Kidney epithelial cell (primary cell): ENCODE results near the gene EIF5. TPM values are rescaled to one million over a fixed set of nuclear protein-coding genes. Genes with fewer than 3 reads are reported as not detected.

Source experiments
- DNase-seq: peaks from one replicate; pipeline ENCODE4 v3.0.0-alpha.2; 2010; ENCODE audit warnings: low read depth
- H3K27me3 ChIP-seq: 2 replicates; pipeline ENCODE4 v1.6.0; 2011; ENCODE audit warnings: low read length; ENCODE audit not compliant: control insufficient read depth, insufficient read depth
- H3K36me3 ChIP-seq: 2 replicates; pipeline ENCODE4 v1.5.1; 2011; ENCODE audit warnings: low read length; ENCODE audit not compliant: control insufficient read depth, insufficient read depth
- H3K4me3 ChIP-seq: 2 replicates; pipeline ENCODE4 v1.5.1; 2011; ENCODE audit warnings: low read depth, mild to moderate bottlenecking, control low read depth, low read length
- total RNA-seq: library from RNA; depleted of rRNA; stranded (reverse); fragments of >200 nt; gene quantifications from 2 replicates; pipeline ENCODE4 v1.2.3, GENCODE V29; 2015
- TF ChIP-seq, protein P1 (sequence below): IDR thresholded peaks from 2 replicates; pipeline ENCODE4 v1.5.1; 2011; ENCODE audit warnings: mild to moderate bottlenecking, moderate library complexity, low read length, control low read depth, inconsistent platforms; ENCODE audit not compliant: insufficient read depth, poor library complexity, severe bottlenecking

Gene EIF5
- total RNA-seq, 1 donor from 2014 or later = 254 TPM

- no peaks in the 10 kb centered on the region for H3K36me3 ChIP-seq
- no peaks in the 10 kb centered on the region for H3K27me3 ChIP-seq
- H3K4me3 ChIP-seq = no peak overlapping the region
- DNase-seq = no peak
- TF ChIP-seq, protein P1, sequence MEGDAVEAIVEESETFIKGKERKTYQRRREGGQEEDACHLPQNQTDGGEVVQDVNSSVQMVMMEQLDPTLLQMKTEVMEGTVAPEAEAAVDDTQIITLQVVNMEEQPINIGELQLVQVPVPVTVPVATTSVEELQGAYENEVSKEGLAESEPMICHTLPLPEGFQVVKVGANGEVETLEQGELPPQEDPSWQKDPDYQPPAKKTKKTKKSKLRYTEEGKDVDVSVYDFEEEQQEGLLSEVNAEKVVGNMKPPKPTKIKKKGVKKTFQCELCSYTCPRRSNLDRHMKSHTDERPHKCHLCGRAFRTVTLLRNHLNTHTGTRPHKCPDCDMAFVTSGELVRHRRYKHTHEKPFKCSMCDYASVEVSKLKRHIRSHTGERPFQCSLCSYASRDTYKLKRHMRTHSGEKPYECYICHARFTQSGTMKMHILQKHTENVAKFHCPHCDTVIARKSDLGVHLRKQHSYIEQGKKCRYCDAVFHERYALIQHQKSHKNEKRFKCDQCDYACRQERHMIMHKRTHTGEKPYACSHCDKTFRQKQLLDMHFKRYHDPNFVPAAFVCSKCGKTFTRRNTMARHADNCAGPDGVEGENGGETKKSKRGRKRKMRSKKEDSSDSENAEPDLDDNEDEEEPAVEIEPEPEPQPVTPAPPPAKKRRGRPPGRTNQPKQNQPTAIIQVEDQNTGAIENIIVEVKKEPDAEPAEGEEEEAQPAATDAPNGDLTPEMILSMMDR = no peak
Observed at GRCh38 chr14:103314496-103315277, 19.4 kb upstream of the EIF5 start.

- TF ChIP-seq, protein P1 = no peak
- Histone ChIP-seq H3K27me3 (no peaks in the 10 kb centered on the region), H3K36me3 (no peaks in the 10 kb centered on the region), H3K4me3 (no peak overlapping the region)
- no peak for DNase-seq
Observed at GRCh38 chr14:103315351-103315911, 18.6 kb upstream of the EIF5 start.

DNA sequence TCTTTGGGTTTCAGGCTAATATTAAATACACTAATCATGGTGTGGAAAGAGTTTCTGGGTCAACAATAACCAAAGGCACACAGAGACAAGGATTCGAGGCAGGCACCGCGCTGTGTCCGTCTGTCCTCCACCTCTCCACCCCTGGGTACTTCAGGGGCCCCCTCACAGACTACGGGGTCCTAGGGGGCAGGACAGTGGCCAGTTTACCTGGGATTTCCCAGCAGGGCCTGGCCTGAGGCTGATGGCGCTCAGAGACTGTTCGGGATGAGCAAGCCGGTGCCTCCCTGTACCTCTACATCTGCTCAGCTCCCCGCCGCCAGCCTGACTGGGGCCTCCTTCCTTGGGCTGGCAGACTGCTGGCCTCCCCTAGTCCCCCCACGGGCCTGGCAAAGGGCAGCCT is 18.1 kb upstream of the EIF5 start:
- TF ChIP-seq, protein P1 = no peak
- DNase-seq = no peak
- H3K36me3 ChIP-seq = no peaks in the 10 kb centered on the region
- no peak overlapping the region for H3K4me3 ChIP-seq
- H3K27me3 ChIP-seq = no peaks in the 10 kb centered on the region

DNA sequence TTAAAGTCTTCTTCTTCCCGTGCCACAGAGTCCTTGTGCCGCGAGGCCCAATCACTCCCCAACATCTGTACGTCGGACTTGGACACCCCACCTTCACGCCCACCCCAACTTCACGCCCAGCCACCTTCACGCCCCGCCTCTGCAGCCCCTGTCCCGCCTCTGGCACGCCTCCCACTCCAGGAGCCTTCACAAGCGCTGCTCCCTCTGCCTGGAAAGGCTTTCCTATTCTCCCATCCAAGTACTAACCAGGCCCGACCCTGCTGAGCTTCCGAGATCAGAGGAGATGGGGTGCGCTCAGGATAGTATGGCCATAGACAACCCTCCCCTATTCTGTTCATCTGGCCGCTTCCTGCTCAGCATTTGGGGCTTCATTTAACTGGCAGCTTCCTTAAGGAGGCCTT is 17.3 kb upstream of the EIF5 start:
- no peaks in the 10 kb centered on the region for H3K36me3 ChIP-seq

GRCh38 chr14:103317251-103317650 is 16.8 kb upstream of the EIF5 start:
- H3K27me3 ChIP-seq = no peaks in the 10 kb centered on the region
- no peak for DNase-seq
- TF ChIP-seq, protein P1 = no peak
- H3K36me3 ChIP-seq = no peaks in the 10 kb centered on the region
- H3K4me3 ChIP-seq = no peak overlapping the region

More for the DNA sequence above, 17.3 kb upstream of the EIF5 start:
- Histone ChIP-seq H3K27me3 (no peaks in the 10 kb centered on the region), H3K4me3 (no peak overlapping the region)
- TF ChIP-seq, protein P1 = no peak
- DNase-seq = no peak
